ENCODE data around the gene DNAI2.

- TF ChIP-seq ZNF624 (tag by site-specific recombination; IDR thresholded peaks at IDR 0.05) = no peak
- no peak for TF ChIP-seq ZNF121 (tag by site-specific recombination; IDR thresholded peaks at IDR 0.05)
- TF ChIP-seq, protein P1, sequence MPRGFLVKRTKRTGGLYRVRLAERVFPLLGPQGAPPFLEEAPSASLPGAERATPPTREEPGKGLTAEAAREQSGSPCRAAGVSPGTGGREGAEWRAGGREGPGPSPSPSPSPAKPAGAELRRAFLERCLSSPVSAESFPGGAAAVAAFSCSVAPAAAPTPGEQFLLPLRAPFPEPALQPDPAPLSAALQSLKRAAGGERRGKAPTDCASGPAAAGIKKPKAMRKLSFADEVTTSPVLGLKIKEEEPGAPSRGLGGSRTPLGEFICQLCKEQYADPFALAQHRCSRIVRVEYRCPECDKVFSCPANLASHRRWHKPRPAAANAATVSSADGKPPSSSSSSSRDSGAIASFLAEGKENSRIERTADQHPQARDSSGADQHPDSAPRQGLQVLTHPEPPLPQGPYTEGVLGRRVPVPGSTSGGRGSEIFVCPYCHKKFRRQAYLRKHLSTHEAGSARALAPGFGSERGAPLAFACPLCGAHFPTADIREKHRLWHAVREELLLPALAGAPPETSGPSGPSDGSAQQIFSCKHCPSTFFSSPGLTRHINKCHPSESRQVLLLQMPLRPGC (tag by site-specific recombination; IDR thresholded peaks at IDR 0.05) = no peak
- TF ChIP-seq, protein P2, sequence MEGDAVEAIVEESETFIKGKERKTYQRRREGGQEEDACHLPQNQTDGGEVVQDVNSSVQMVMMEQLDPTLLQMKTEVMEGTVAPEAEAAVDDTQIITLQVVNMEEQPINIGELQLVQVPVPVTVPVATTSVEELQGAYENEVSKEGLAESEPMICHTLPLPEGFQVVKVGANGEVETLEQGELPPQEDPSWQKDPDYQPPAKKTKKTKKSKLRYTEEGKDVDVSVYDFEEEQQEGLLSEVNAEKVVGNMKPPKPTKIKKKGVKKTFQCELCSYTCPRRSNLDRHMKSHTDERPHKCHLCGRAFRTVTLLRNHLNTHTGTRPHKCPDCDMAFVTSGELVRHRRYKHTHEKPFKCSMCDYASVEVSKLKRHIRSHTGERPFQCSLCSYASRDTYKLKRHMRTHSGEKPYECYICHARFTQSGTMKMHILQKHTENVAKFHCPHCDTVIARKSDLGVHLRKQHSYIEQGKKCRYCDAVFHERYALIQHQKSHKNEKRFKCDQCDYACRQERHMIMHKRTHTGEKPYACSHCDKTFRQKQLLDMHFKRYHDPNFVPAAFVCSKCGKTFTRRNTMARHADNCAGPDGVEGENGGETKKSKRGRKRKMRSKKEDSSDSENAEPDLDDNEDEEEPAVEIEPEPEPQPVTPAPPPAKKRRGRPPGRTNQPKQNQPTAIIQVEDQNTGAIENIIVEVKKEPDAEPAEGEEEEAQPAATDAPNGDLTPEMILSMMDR (tag by site-specific recombination; IDR thresholded peaks at IDR 0.05) = no peak
- TF ChIP-seq ZNF23 (tag by site-specific recombination; IDR thresholded peaks at IDR 0.05; ENCODE audit: borderline replicate concordance) = no peak
- no peak for TF ChIP-seq ZNF223 (tag by site-specific recombination; IDR thresholded peaks at IDR 0.05)
- no peak for TF ChIP-seq ZBTB21 (tag by site-specific recombination; IDR thresholded peaks at IDR 0.05)
- TF ChIP-seq ZBTB20 (tag by site-specific recombination; IDR thresholded peaks at IDR 0.05) = no peak
- no peak for TF ChIP-seq PATZ1 (tag by site-specific recombination; IDR thresholded peaks at IDR 0.05)
- TF ChIP-seq GLI4 (tag by site-specific recombination; IDR thresholded peaks at IDR 0.05) = no peak
- TF ChIP-seq SETDB1 (IDR thresholded peaks at IDR 0.05; ENCODE audit: insufficient read length, low read length) = no peak
- TF ChIP-seq ZNF184 (tag by site-specific recombination; IDR thresholded peaks at IDR 0.05) = no peak
- TF ChIP-seq REST (tag by site-specific recombination; IDR thresholded peaks at IDR 0.05) = no peak
- TF ChIP-seq ZFP41 (tag by site-specific recombination; IDR thresholded peaks at IDR 0.05; ENCODE audit: borderline replicate concordance) = no peak
These were observed 70.6 kb downstream of the DNAI2 start for GRCh38 chr17:74344658-74345057.
